HG03045 (cell line): ENCODE data around the gene CXCR2.
"Not testable (repeated sequence)": the region's sequence is repeated elsewhere in the genome, so short reads cannot be mapped to it uniquely, and the experiment has no call there.

Source experiments
- ATAC-seq: cut with Tn5 transposase; IDR thresholded peaks from one replicate; pipeline ENCODE4 v1.9.1; 2021; ENCODE audit warnings: mild to moderate bottlenecking, moderate library complexity; ENCODE audit not compliant: unreplicated experiment

The CXCR2 gene

DNA sequence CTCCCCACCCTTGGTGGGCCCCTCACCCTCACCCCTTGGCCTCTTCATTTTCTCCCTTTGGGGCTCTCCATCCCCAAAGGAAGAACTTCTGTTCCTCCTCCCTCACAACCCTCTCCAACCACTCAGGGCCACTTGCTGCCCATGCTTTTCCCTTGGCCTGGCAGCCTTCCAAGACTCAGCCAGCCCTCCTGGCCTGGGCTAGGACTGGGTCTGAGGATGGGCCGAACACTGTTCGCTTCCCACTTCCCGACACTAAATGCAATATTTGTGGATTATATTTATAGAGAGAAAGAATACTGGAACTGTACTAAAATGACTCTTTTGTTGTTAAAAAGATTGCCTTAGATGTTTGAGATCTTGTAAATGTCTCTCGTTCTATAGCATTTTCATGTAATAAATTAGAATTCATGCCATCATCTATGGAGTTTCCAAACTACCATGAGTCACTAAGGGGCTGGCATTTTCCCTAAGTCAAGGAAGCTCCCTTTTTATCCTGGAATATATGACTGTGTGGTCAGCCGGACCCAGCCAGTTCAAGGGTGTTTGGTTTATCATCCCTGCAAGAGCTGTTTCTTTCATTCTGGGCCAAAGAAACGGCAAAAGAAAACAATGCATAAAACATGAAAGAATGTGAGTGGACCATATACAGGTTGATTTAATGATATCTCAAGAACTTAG is 3.8 kb downstream of the CXCR2 start:
- ATAC-seq, result no peak

DNA sequence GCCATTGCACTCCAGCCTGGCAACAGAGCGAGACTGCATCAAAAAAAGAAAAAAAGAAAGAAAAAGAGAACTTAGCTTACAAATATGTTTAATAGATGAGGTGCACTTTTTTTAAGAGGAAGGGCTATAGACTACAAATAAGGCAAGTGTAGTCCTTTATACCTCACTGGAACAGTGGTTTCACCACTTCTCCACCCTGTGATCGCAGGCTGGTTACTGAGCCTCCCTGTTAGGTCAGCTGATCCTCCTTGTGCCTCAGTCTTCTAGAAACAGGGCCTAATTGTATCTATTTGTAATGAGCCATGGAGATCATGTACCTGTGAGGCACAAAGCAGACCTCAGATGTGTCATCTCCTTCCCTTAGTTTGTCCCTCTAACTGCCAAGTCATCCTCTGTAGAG is 4.5 kb downstream of the CXCR2 start:
- ATAC-seq, result no peak

DNA sequence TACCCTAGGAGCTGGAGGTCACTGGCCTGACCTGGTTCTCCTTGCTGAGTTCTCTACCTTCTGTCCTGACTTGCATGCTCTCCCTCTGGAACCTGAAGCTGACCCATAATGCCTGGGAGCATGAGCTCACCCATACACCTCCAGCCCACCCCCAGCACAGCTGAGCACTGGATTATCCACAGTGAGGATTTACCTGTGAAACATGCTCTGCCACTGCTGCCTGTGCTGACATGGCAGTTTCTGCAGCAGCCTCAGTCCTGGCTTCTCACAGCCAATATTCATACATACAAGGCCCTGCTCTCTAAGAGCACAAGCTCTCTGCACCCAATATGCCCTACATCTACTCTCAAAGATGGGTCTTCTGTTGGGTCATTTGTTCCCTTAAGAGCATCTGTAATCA is 5.0 kb downstream of the CXCR2 start:
- ATAC-seq, result no peak

DNA sequence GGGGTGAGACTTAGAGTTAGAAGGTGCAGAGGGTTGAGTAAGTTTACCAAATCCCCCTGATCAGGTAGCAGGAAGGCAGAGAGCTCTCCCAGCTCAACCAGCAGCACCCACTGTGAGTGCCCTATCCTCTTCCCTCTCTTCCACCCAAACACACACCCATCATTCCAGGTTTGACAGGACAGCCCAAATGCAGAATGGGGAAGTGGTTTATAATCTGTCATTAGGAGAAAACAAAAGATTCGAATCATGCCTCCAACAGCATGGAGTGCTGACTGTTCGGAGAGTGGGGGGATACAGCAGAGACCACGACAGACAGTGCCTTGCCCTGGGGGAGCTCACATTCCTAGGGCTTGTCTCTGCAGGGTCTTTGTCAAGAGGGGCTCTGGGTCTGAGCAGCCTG is 11.7 kb downstream of the CXCR2 start:
- ATAC-seq, result no peak

DNA sequence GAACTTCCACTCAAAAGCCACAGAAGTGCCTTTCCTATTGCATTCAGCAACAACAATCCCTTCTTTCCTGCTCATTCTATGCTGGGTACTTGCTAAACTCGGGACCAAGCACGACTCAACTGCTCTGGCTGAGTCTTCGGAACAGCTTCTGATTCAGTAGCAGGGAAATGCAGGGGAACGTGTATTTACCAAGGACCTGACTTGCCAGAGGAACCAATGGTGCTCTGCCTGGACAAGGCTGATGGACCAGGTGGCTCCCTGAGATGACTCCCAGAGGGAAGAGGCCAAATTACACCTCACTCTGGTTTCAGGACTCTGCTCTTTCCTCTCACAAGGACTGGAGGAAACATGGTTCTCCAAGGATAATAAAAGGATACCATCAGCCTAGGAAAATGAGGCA is 12.2 kb downstream of the CXCR2 start:
- no peak for ATAC-seq

DNA sequence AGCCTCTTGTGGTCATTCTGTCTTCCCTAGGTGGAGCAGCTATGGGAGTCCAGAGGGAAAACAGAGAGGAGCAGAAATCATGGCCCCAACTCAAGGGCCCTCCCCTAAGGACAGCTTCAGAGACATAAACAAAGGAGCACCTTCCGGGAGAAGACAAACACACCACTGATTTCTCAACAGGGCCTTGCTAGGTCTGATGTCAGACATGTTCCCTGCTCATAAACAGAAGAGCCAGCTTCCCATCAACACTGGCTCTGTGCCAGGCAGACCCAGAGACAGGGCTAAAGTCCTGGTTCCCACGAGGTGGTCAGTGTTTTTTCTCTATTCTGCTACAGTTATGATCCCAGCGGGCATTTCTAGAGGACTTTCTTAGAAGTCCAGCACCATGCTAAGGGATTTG is 19.3 kb downstream of the CXCR2 start:
- ATAC-seq, result no peak

DNA sequence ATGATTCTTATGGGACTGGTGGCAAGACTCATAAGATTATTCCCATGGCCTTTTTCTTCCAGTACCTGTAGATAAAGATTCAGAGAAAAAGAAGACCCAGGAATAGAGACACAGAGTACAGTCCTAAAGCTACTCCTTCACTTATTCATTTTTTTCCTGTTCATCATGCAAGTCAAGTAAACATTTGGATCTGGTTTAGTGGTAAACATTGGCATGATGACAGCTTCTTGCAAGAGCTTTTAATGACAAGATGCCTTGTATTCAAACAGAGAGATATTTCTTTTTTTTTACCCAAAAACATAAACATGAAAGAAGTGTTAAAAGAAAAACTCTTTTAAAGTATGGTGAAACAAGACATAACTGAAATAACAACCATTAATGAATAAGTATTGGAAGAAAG is 20.2 kb downstream of the CXCR2 start:
- ATAC-seq, result no peak

DNA sequence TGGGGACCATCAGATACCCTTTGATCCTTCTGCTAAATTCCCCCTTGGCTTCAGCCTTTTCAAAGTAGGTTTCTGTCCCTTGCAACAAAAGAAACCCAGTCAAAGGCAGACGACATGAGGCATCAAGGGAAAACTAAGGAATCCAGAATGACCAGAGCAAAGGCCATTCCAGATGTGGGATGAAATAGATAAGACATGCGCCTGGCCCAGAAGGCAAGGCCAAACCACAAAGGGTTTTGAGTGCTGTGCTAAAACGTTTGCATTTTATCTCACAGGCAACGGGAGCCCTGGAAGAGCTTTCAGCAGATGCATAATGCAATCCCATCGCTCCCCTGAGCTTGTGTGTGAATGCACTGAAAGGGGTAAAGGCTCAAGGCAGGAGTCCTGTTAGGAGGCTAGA is 23.3 kb downstream of the CXCR2 start:
- ATAC-seq, result no peak

DNA sequence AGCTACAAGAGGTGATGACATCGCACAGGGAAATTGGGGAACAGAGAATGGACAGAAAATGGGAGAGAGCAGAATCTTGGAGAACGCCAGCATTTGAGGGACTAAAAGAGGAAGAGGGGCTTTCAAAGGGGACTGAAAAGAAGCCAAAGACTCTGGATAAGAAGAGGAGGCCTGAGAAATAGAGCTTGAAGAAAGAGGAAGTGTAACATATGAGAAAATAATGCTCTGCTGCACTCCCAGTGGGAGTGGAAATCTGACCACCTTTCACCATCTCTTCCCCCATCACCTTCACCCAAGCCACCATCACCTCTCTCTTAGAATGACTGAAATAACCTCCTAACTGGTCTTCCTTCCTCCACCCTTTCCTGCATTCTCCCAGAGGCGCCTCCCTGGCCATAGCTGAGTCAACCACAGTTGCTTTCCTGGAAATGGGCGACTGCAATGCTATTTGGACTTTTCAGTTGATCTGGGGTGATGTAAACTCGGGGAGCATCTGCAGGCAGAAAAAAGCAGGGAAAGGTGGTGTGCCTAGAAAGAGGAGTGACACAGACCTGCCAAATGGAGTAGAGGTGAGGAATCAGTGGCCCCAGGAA is 24.1 kb downstream of the CXCR2 start:
- no peak for ATAC-seq

DNA sequence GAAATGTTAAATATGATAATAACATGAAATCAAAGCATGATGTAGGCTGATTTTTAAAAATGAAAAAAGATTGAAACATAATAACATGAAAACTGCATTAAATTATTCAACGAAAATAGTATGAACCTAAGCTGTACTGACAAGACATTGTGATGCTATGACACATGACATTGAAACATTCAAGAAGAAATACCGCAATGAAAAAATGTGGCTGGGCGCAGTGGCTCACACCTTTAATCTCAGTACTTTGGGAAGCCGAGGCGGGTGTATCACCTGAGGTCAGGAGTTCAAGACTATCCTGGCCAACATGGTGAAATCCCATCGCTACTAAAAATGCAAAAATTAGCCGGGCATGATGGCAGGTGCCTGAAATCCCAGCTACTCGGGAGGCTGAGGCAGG is 26.3 kb downstream of the CXCR2 start:
- ATAC-seq, result no peak

DNA sequence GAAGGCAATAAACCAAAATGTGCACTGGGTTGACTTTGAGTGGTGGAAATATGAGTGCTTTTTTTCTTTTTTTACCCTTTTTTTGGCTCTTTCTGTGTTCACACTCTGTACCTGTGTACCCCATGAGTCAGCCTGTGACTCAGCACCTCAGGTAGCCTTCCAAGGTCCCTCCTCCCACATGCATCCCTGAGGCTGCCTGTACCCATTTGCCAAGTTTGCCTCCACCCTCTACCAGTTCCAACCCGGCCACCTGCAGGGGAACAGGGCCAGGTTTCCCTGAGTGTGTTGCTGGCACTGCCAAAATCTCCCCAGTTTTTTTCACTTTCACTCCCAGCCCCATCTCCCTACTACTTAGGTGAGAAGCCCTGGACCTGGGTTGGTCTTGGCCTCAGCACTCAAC is 26.9 kb downstream of the CXCR2 start:
- no peak for ATAC-seq

DNA sequence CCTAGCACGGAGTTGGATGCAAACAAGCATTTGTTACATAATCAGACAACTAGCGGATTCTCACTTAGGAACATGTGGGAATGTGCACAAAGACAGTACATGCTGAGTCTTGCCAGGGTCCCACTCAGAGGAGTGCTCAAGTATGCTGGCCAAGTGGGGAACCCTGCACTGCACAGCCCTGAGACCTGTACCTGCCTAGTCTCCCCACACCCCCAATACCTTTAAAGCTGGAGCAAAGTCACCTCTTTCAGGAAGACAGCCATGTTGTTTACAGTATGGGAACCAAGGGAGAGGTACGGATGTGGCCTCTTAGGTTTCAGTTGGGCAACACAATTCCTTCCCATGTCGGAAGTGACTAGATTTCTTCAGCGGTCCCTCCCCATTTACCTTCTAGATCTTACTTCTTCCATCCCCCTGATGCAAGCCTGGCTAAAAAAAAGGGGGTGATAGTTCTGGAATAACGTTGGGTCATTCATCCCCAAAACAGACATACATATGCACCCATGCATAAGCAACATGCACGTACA is 30.2 kb downstream of the CXCR2 start:
- no peak for ATAC-seq

DNA sequence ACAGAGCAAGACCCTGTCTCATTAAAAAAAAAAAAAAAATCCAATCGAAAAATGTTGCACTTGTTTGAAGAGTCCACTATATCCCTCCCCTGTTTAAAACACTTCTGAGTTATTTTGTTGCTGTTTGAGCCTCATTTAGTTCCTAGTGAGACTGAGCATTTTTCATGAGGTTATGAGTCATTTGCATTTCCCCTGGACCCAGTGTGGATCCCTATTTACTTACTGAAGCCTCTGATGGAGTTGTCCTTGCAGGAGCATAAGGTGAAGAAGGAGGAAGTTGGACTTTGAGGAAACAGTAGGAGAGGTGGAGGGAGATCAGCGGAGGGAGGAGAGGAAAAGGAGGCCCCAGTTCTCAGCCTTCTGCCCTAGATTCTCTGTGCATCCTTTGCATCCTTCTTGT is 35.8 kb downstream of the CXCR2 start:
- ATAC-seq, result no peak

DNA sequence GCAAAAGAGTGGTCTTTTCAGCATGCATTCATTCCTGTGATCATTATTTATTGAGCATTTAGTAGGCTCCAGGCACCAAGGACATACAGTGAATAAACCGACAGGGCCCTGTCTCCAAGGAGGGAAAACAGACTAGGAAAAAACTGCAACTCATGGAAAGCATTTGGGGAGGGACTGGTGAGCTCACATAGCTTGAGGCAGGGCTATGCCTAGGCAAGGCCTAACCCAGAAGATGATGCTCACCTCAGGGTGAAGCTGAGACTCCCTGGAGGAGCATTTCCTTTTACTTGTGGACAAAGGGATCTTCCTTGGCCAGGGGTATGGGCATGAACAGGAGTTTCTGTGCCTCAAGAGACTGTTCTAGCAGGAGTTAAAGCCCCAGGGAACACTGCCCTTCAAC is 37.0 kb downstream of the CXCR2 start:
- no peak for ATAC-seq

DNA sequence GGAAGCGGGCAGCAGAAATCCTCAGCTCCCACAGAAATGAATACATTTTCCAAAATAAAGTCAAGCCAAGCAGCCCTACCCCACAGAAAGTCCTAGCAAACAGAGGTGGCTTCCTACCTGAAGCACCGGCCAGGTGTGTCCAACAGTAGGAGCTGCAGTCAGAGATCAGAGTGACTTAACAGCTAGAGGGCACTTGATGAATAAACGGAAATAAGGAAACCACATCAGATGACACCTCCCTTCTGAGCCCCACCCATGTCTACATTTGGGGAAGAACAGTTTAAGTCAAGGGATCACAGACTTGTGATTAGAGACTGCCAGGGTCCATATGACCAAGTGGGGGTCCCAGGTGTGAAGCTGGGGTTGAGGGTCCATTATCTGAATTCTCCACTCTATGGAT is 41.0 kb downstream of the CXCR2 start, which contains the start of gene CXCR1:
TSS of gene CXCR1 (minus strand) at position 172 of the 400 bp plus-strand sequence. CDS start 1,751 bp downstream, outside the sequence.
- no peak for ATAC-seq

DNA sequence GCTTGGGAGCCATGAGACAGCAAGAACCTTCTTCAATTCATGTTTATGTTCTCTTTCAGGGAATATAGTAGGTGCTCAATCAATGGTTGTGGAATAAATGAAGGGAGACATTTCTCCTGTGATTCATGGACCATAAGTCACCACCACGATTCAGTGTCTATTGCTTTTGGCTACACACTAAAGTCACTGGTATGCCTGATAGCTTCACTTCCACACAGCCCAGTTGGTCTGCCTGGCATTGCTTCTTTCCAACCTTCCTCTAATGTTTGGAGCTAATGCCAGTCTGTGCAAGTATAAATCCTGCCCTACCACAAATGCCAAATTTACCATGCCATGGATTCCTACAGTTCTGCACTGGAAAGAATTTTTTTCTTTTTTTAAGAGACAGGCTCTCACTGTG is 42.2 kb downstream of the CXCR2 start:
- ATAC-seq, result no peak

DNA sequence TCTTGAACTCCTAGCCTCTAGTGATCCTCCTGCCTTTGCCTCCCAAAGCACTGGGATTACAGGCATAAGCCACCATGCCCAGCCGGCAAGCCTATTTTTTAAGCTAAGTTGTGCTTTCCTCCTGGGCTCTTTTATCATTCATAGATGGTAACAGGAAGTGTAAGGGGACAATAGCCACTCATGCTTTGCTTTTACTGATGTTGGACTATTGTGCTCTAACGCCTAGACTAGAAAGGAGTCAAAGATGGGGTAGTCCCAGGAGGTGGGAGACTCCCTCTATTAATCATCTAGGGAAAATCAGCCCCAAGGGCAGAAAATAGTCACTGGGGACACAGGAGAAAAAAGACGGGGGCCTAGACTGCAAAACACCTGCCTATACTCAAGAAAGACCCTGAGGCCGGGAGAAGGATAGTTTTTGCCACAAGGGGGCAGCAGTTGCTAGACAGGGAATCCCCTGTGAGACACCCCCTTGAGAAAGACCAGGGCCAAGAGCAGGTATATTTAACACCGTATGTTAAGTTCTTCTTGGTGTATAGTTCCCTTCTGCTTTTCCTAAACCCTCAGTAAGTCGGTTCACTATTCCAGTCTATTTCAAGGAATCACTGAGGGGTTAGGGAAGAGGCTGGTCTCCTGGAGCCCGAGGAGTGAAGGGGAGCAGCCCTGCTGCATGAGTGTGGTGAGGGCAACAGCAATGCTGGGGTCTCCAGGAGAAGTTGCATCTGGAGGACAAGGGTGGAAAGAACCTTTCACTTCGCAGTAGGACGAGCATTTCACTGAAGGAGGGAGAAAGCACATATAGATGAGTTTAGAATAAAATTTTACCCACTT is 43.0 kb downstream of the CXCR2 start:
- no peak for ATAC-seq

DNA sequence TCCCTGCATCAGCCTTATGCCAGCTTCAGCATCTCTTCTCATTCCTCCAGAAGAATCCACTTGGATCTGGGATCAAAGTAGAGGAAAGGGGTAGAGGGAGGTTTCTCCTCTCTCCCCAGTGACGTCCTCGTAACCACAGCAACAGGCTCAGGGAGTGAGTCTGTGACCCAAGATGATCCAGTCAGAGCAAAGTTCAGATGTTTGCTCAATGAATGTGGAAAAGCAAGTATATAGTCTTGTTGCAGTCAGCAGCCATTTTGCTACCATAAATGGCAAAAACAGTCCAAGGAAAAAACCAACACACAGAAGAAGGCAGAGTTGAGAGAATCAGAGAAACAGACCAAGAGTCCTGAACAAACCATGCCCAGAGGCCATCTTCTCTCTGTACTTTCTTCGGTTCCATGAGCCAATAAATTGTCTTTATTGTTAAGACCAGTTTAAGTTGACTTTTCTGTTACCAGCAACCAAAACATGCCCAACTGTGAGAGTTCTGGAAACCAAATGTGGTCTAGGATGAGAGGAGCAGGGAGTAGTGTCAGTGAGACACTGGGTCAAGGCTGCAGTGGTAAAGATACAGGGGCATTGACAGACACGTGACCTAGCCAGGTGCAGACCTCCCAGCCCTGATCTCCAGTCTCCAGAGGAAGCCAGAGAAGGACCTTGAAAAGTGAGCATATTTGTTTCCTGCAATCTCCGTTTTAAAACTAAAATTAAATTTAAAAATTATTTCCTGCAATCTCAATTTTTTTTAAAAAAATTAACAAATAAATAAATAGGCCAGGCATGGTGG is 44.1 kb downstream of the CXCR2 start:
- no peak for ATAC-seq

DNA sequence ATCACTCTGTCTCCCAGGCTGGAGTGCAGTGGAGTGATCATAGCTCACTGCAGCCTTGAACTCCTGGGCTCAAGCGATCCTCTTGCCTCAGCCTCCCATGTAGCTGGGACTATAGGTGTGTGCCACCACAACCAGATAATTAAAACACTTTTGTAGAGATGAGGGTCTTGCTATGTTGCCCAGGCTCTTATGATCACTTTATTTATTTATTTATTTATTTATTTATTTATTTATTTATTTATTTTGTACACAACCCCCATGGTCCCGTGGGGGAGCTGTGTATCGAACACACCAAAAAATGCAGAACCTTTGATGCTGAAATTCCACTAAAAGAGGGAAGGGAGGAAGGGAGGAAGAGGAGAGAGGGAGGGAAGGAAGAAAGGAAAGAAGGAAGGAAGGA is 45.9 kb downstream of the CXCR2 start:
- not testable (repeated sequence) for ATAC-seq

DNA sequence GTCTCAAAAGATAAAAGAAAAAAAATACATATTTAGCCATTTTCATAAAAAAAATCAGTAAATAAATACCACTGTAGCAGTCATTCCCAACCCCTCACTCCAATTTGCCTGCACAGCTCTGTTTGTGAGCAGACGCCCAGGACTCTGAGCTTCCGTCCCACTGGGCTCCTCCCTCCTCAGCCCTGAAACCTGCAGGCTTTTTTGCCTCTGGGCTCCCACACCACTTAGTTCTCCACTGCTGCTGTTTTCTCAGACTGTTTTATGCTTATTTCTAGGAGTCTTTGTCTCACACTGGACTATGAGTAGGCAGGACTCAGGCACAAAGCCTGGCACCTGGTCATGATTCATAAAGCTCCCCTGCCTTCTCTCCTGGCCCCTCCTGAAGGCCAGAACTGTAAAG is 47.0 kb downstream of the CXCR2 start:
- no peak for ATAC-seq

DNA sequence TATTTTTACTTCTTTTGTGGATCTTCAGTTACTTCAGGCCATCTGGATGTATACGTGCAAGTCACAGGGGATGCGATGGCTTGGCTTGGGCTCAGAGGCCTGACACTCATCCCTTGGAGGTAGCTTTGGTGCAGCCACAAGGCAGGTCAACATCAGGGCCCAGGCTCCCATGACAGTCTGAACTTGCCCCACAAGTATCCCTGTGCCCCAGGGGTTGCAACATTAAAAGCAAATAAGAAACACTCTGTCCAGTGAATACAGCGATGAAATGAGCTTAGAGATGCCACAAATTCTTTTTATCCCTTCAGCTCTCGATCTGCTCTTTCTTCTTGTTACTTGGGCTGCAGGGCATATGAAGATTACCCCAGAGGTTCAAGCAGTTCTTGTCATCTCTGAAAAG is 54.0 kb downstream of the CXCR2 start:
- no peak for ATAC-seq
